Measurements from ENCODE around the gene EXOSC2. TPM values are rescaled to one million over a fixed set of nuclear protein-coding genes. Genes with fewer than 3 reads are reported as not detected.

The EXOSC2 gene
- total and polyA plus RNA-seq, 2 of the 8 experiments (the other 6 are each of a cell fraction or from before 2014, with no cell fraction given) = 47.8 to 93.6 TPM

DNA sequence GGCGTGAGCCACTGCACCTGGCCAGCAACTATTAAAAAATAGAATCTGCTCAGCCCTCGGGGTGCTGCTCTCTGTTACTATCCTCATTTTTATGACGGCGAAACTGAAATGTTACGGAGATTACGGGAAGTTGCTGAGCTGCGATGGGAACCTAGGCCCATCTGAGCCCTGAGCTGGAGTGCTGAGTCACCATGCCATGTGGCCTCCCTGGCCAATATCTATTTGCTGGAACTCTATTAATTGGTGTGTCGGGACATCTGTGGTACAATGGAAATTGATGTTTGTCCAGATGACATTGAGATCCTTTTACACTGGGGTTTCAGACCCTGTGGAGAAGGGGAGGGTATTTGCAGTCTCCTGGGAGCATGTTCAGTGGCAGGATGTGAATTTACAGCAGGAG is 21.1 kb upstream of the EXOSC2 start:
- no peak overlapping the region for H3K56ac ChIP-seq (replicated peaks; ENCODE audit: insufficient read length, low read depth, low read length)
- H2BK12ac ChIP-seq (ENCODE audit: low read depth, low read length) = no peak overlapping the region
- H4K20me1 ChIP-seq (replicated peaks in 1 of 2; ENCODE audit: control insufficient read depth in 1 of 2, insufficient read depth in 2 of 2, low read length in 2 of 2) = peaks cover 2% of the 10 kb centered on the region in 2 experiments
- ChIA-PET POLR2A (ENCODE audit: partially characterized antibody) (no interaction called here), CTCF (ENCODE audit: partially characterized antibody) (interaction anchor here (1.2 to 3.1 kb wide), 5 partner anchors 10 to 212 kb away, joined by 3 to 11 read pairs (median 9); no protein-coding TSS in a partner anchor)
- no peak overlapping the region for H3K4me2 ChIP-seq (ENCODE audit: insufficient read depth in 1 of 2, low read depth in 2 of 2, low read length in 2 of 2)
- no peaks in the 10 kb centered on the region for H3K79me1 ChIP-seq (ENCODE audit: low read depth, low read length)
- H2BK5ac ChIP-seq (ENCODE audit: low read depth, low read length) = no peak overlapping the region
- no peak overlapping the region for H2BK20ac ChIP-seq (ENCODE audit: low read length)
- H3K9ac ChIP-seq (replicated peaks in 1 of 4; ENCODE audit: extremely low read depth in 1 of 4, low read depth in 3 of 4, low read length in 3 of 4) = no peak overlapping the region
- no peaks in the 10 kb centered on the region; a peak in 1 of 7 replicates for H3K4me1 ChIP-seq (replicated peaks in 1 of 4; ENCODE audit: control insufficient read depth in 3 of 4, insufficient read depth in 4 of 4, low read length in 3 of 4)
- DNase-seq (ENCODE audit: low read depth in 1 of 2, low spot score in 2 of 2) (no peak), FAIRE-seq (no peak)
- H3K79me2 ChIP-seq (ENCODE audit: control insufficient read depth in 1 of 2, insufficient read depth in 2 of 2, low read length in 2 of 2) = no peaks in the 10 kb centered on the region
- H3K4me3 ChIP-seq (ENCODE audit: extremely low read depth in 1 of 4, insufficient read depth in 2 of 4, low read depth in 3 of 4, low read length in 4 of 4) = no peak overlapping the region
- no peak overlapping the region for H3K18ac ChIP-seq (ENCODE audit: extremely low read depth, low read length)
- no peak overlapping the region for H3K23ac ChIP-seq (ENCODE audit: insufficient read length)
- H3K36me3 ChIP-seq (ENCODE audit: control insufficient read depth in 2 of 4, insufficient read depth in 4 of 4, low read length in 3 of 4) = no peaks in the 10 kb centered on the region
- no peak overlapping the region for H2BK120ac ChIP-seq (replicated peaks; ENCODE audit: low read depth, low read length)
- H4K5ac ChIP-seq (ENCODE audit: insufficient read length, low read depth, low read length) = no peak overlapping the region
- WGBS, 2 experiments (ENCODE audit: extremely low coverage in 1 of 2, insufficient coverage in 1 of 2, insufficient read length in 1 of 2, insufficient replicate concordance in 2 of 2, low coverage in 1 of 2, low lambda C conversion rate in 2 of 2, missing lambda C conversion rate in 1 of 2) = 90% methylated on average over 8 of the region's 8 CpGs; no CpG with 5 or more reads in 1 of the 2 experiments
- no peak overlapping the region for H3K27ac ChIP-seq (ENCODE audit: low read depth, low read length)
- no peaks in the 10 kb centered on the region for H3K9me3 ChIP-seq (ENCODE audit: insufficient read depth in 2 of 2, low read depth in 1 of 2, low read length in 1 of 2)
- H3K4ac ChIP-seq (replicated peaks; ENCODE audit: insufficient read length, low read depth, low read length) = no peak overlapping the region
- H4K91ac ChIP-seq (replicated peaks; ENCODE audit: insufficient read length, low read length) = no peak overlapping the region
- no peak overlapping the region for H2AK5ac ChIP-seq (ENCODE audit: low read depth, low read length)
- no peaks in the 10 kb centered on the region for H3K23me2 ChIP-seq (ENCODE audit: low read depth, low read length)
- peaks cover 15 to 29% (median 23%) of the 10 kb centered on the region in 4 experiments for H3K27me3 ChIP-seq (replicated peaks in 1 of 4; ENCODE audit: control insufficient read depth in 3 of 4, extremely low read depth in 1 of 4, insufficient read depth in 3 of 4, low read length in 3 of 4)
- no peak overlapping the region for H3K14ac ChIP-seq (ENCODE audit: insufficient read length)
- H4K8ac ChIP-seq (ENCODE audit: extremely low read depth, insufficient read depth, low read length) = no peak overlapping the region
- no peak overlapping the region for H2AFZ ChIP-seq (ENCODE audit: low read length)
- no peak overlapping the region for H2BK15ac ChIP-seq (ENCODE audit: low read length)

All from H1 (cell line).